Sigmoid colon (tissue), 7 donors: ENCODE data around the gene ASXL1. TPM values are rescaled to one million over a fixed set of nuclear protein-coding genes. Genes with fewer than 3 reads are reported as not detected.
"Not testable (repeated sequence)": the region's sequence is repeated elsewhere in the genome, so short reads cannot be mapped to it uniquely, and the experiment has no call there.

Experiments
- DNase-seq: peaks from one replicate; pipeline ENCODE4 v3.0.0-alpha.2; 2019
- H3K27ac ChIP-seq, 4 donors: fragments of 200-600 bp; sonication (generic); one replicate each; pipeline ENCODE4 v1.5.1; 2016 to 2019; ENCODE audit warnings: mild to moderate bottlenecking in 1 of 4
- H3K27me3 ChIP-seq, 3 donors: fragments of 200-600 bp; sonication (generic); one replicate each; pipeline ENCODE4 v1.5.1; 2019; ENCODE audit warnings: mild to moderate bottlenecking in 1 of 3
- H3K36me3 ChIP-seq, 4 donors: fragments of 200-600 bp; sonication (generic); one replicate each; pipeline ENCODE4 v1.5.1; 2016 to 2019
- H3K4me1 ChIP-seq, 4 donors: fragments of 200-600 bp; sonication (generic); one replicate each; pipeline ENCODE4 v1.5.1; 2017 to 2019
- H3K4me3 ChIP-seq, 4 donors: fragments of 200-600 bp; sonication (generic); one replicate each; pipeline ENCODE4 v1.5.1; 2017 to 2019; ENCODE audit warnings: mild to moderate bottlenecking in 2 of 4, moderate library complexity in 1 of 4
- H3K9me3 ChIP-seq, 4 donors: fragments of 200-600 bp in 3 of 4; sonication (generic) in 3 of 4; one replicate each; pipeline versions ENCODE4 v1.5.1 to v1.6.1; 2013 to 2019
- CTCF ChIP-seq, 4 experiments: fragments of 450-650 bp in 3 of 4; fragments of 200-600 bp in 1 of 4; IDR thresholded peaks; one replicate each; pipeline ENCODE4 v1.5.1; 2016 to 2019; ENCODE audit warnings: antibody characterized with exemption in 4 of 4, mild to moderate bottlenecking in 3 of 4, moderate library complexity in 2 of 4
- EP300 ChIP-seq, 4 donors: sonication (generic); formaldehyde crosslinking; IDR thresholded peaks; one replicate each; pipeline ENCODE4 v1.6.1; 2017; ENCODE audit warnings: antibody characterized with exemption in 4 of 4
- POLR2A ChIP-seq, 2 donors: fragments of 450-650 bp; IDR thresholded peaks; one replicate each; pipeline ENCODE4 v1.6.1; 2016; ENCODE audit warnings: antibody characterized with exemption in 2 of 2, mild to moderate bottlenecking in 2 of 2, moderate library complexity in 2 of 2
- POLR2AphosphoS5 ChIP-seq, 4 donors: sonication (generic); formaldehyde crosslinking; IDR thresholded peaks; one replicate each; pipeline ENCODE4 v1.6.1; 2017; ENCODE audit warnings: antibody characterized with exemption in 4 of 4
- WGBS, 2 donors: extraction: QIAGEN DNeasy Blood & Tissue Kit; methylation state at CpG; one replicate each; pipeline ENCODE4 v1.1.7; 2013; 5-methylcytosine and 5-hydroxymethylcytosine counted together
- intact Hi-C: fragments of 100-400 bp; cut with DNase I; formaldehyde crosslinking; loops from one replicate; pipeline ENCODE4 v1.15.1; 2023
- polyA plus RNA-seq, 3 donors: library from polyadenylated mRNA; stranded (reverse); fragments of 200-250 nt; gene quantifications; one replicate each; pipeline ENCODE4 v1.2.3, GENCODE V29; 2013
- total RNA-seq, 4 donors: library from RNA; depleted of rRNA; stranded (reverse); fragments of >200 nt; gene quantifications; one replicate each; pipeline ENCODE4 v1.1.0, GENCODE V29; 2016
- donor health status: healthy with polysubstance abuse.
- donor health status: Bipolar disorder and iron deficiency.
- donor health status: healthy.

The ASXL1 gene
- total and polyA plus RNA-seq, 7 donors, result 6.0 to 102 (median 46.7) TPM

GRCh38 chr20:32370897-32371296 is 12.8 kb downstream of the ASXL1 start:
- Histone ChIP-seq H3K36me3 (peaks cover 0 to 60% (median 10%) of the 10 kb centered on the region in 4 donors), H3K27me3 (no peaks in the 10 kb centered on the region), H3K9me3 (no peaks in the 10 kb centered on the region), H3K4me1 (peaks cover 0 to 35% (median 27%) of the 10 kb centered on the region in 4 donors), H3K27ac (no peak overlapping the region), H3K4me3 (no peak overlapping the region)
- no peak for TF ChIP-seq EP300 (IDR thresholded peaks at IDR 0.05)
- no peak for TF ChIP-seq POLR2AphosphoS5 (IDR thresholded peaks at IDR 0.05)
- no peak for TF ChIP-seq CTCF (IDR thresholded peaks at IDR 0.05)
- no peak for TF ChIP-seq POLR2A (IDR thresholded peaks at IDR 0.05)
- DNase-seq, result no peak
- WGBS, 2 donors, result 96 to 99% methylated on average over 2 of the region's 2 CpGs
- intact Hi-C loops, result no loop called here

- Histone ChIP-seq H3K27me3 (no peaks in the 10 kb centered on the region), H3K4me3 (no peak overlapping the region), H3K9me3 (no peaks in the 10 kb centered on the region), H3K4me1 (no peaks in the 10 kb centered on the region), H3K36me3 (peaks cover 0 to 31% (median 5%) of the 10 kb centered on the region in 4 donors), H3K27ac (no peak overlapping the region)
- TF ChIP-seq CTCF (IDR thresholded peaks at IDR 0.05) (no peak), EP300 (IDR thresholded peaks at IDR 0.05) (no peak), POLR2A (IDR thresholded peaks at IDR 0.05) (no peak), POLR2AphosphoS5 (IDR thresholded peaks at IDR 0.05) (no peak)
- no peak for DNase-seq
- 72 to 81% methylated on average over 2 of the region's 2 CpGs for WGBS, 2 donors
- intact Hi-C loops, result no loop called here
Observed at GRCh38 chr20:32378461-32378860, 20.3 kb downstream of the ASXL1 start.

- 93 to 96% methylated on average over 9 of the region's 9 CpGs for WGBS, 2 donors
- H3K4me3 ChIP-seq, H3K9me3 ChIP-seq, intact Hi-C loops, DNase-seq, H3K4me1 ChIP-seq, H3K27me3 ChIP-seq, H3K27ac ChIP-seq: not testable (repeated sequence)
- peaks cover 0 to 17% (median 2%) of the 10 kb centered on the region in 4 donors for H3K36me3 ChIP-seq
Observed at GRCh38 chr20:32380037-32380436, 21.9 kb downstream of the ASXL1 start.

- DNase-seq, result no peak
- no peak for TF ChIP-seq CTCF (IDR thresholded peaks at IDR 0.05)
- no peak for TF ChIP-seq POLR2AphosphoS5 (IDR thresholded peaks at IDR 0.05)
- TF ChIP-seq POLR2A (IDR thresholded peaks at IDR 0.05), result no peak
- no peak for TF ChIP-seq EP300 (IDR thresholded peaks at IDR 0.05)
- H3K27ac ChIP-seq, result no peak overlapping the region
- WGBS, 2 donors, result 95% methylated on average over 3 of the region's 3 CpGs
- intact Hi-C loops, result no loop called here
- H3K4me3 ChIP-seq, result no peak overlapping the region
- peaks cover 0 to 13% (median 2%) of the 10 kb centered on the region in 4 donors for H3K36me3 ChIP-seq
- no peaks in the 10 kb centered on the region for H3K9me3 ChIP-seq
- no peaks in the 10 kb centered on the region for H3K27me3 ChIP-seq
- peaks cover 0 to 17% (median 16%) of the 10 kb centered on the region in 4 donors for H3K4me1 ChIP-seq
Observed at GRCh38 chr20:32380745-32381144, 22.6 kb downstream of the ASXL1 start.

GRCh38 chr20:32382102-32382950 is 24.2 kb downstream of the ASXL1 start:
- Histone ChIP-seq H3K4me1 (peaks cover 0 to 30% (median 28%) of the 10 kb centered on the region in 4 donors), H3K36me3 (peaks cover 0 to 12% (median under 1%) of the 10 kb centered on the region in 4 donors), H3K4me3 (no peak overlapping the region), H3K27me3 (no peaks in the 10 kb centered on the region), H3K27ac (no peak overlapping the region), H3K9me3 (no peaks in the 10 kb centered on the region)
- intact Hi-C loops, result no loop called here
- TF ChIP-seq POLR2AphosphoS5 (IDR thresholded peaks at IDR 0.05) (no peak), EP300 (IDR thresholded peaks at IDR 0.05) (no peak)
- WGBS, 2 donors, result 29 to 74% methylated on average over 11 of the region's 11 CpGs
- DNase-seq, result no peak

- DNase-seq, H3K4me3 ChIP-seq, H3K27me3 ChIP-seq, H3K9me3 ChIP-seq, H3K27ac ChIP-seq, H3K36me3 ChIP-seq, intact Hi-C loops: not testable (repeated sequence)
- H3K4me1 ChIP-seq, result peaks cover 0 to 34% (median 28%) of the 10 kb centered on the region in 4 donors
- 94 to 98% methylated on average over 9 of the region's 9 CpGs for WGBS, 2 donors
Observed at GRCh38 chr20:32383441-32383840, 25.3 kb downstream of the ASXL1 start.
